GM12865 (cell line): Measurements from ENCODE around the gene LASP1NB.

ENCODE experiments used
- DNase-seq: peaks from one replicate; pipeline ENCODE4 v3.0.0; 2010; ENCODE audit warnings: low read depth
- H3K4me3 ChIP-seq: 2 replicates; pipeline ENCODE4 v1.5.1; 2011; ENCODE audit warnings: mild to moderate bottlenecking, low read depth, low read length, control low read depth
- TF ChIP-seq, protein P1 (sequence below): IDR thresholded peaks from 2 replicates; pipeline ENCODE4 v1.5.1; 2011; ENCODE audit warnings: low read length, control low read depth, low read depth, inconsistent platforms; ENCODE audit not compliant: insufficient read depth; ENCODE audit errors: missing control alignments

The LASP1NB gene

DNA sequence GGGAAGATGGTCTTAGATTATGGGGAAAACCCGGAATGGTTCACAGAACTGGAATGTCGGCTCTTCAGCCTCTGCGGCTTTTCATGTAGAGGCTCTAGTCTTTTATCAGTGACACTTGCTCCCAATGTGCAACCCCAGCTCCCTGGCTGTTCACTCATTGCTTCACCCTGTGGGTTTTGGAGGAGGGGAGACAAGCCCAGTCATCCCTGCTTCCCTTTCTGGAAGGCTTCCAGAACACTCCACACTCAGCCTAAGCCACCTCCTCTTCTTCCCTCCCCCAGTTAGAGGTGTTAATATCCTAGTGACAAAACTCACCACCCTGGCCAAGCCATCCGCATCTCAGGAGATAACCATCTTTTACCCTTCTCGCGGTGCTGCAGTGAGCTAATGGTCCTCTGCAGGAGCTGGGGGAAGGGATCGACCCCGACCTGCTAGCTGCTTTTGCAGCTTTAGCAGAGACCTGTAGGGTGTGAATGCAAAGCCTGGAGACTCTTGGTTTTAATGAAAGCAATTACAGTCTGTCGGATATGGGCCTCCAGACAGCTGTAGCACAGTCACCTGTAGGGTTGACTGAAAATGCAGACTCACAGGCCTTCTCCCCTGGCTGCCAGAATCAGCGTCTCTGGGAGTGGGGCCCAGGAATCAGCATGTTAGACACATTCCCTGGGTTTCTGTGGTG lies 24.3 kb upstream of the LASP1NB start:
- TF ChIP-seq, protein P1, sequence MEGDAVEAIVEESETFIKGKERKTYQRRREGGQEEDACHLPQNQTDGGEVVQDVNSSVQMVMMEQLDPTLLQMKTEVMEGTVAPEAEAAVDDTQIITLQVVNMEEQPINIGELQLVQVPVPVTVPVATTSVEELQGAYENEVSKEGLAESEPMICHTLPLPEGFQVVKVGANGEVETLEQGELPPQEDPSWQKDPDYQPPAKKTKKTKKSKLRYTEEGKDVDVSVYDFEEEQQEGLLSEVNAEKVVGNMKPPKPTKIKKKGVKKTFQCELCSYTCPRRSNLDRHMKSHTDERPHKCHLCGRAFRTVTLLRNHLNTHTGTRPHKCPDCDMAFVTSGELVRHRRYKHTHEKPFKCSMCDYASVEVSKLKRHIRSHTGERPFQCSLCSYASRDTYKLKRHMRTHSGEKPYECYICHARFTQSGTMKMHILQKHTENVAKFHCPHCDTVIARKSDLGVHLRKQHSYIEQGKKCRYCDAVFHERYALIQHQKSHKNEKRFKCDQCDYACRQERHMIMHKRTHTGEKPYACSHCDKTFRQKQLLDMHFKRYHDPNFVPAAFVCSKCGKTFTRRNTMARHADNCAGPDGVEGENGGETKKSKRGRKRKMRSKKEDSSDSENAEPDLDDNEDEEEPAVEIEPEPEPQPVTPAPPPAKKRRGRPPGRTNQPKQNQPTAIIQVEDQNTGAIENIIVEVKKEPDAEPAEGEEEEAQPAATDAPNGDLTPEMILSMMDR: no peak

DNA sequence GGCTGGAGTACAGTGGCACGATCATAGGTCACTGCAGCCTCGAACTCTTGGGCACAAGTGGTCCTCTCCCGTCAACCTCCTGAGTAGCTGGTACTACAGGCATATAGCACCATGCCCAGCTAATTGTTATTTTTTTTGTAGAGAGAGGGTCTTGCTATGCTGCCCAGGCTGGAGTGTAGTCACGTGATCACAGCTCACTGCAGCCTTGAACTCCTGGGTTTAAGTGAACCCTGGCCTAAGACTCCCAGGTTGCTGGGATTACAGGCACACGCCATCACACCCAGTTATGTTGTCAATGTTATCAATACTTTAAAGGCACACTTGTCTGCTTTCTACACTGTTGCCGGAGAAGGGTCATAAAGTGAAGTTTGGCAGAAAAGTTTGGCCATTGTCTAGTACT lies 22.0 kb upstream of the LASP1NB start:
- DNase-seq: no peak
- no peak overlapping the region for H3K4me3 ChIP-seq
- TF ChIP-seq, protein P1: no peak

More for the DNA sequence above, 24.3 kb upstream of the LASP1NB start:
- no peak for DNase-seq
- no peak overlapping the region for H3K4me3 ChIP-seq

DNA sequence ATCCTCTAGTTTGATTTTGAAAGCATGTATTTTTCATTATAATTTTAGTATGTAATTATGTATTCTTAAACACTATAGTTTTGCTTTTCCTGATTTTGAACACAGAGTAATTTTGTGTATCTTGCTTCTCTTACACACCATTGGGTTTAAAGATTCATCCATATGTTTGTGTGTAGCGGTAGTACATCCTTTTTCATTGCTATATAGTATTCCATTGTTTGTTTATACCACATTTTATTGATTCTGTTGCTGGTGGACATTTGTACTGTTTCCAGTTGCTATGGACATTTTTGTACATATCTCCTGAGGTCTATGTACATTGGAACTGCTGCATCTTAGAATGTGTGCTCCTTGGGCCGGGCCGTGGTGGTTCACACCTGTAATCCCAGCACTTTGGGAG lies 20.5 kb upstream of the LASP1NB start:
- TF ChIP-seq, protein P1: no peak
- no peak overlapping the region for H3K4me3 ChIP-seq
- no peak for DNase-seq

DNA sequence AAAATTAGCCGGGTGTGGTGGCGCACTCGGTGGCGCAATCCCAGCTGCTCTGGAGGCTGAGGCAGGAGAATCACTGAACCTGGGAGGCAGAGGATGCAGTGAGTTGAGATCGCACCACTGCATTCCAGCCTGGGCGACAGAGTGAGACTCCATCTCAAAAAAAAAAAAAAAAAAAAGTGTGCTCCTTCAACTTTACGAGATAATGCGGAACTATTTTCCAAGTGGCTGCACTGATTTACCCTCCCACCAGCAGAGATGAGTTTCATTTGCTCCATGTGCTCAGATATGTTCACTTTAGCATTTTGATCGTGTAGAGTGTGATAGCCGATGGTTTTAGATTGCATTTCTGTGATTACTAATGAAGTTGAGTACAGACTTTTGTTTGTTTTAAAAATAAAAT lies 20.0 kb upstream of the LASP1NB start:
- no peak overlapping the region for H3K4me3 ChIP-seq
- DNase-seq: no peak
- TF ChIP-seq, protein P1: no peak

DNA sequence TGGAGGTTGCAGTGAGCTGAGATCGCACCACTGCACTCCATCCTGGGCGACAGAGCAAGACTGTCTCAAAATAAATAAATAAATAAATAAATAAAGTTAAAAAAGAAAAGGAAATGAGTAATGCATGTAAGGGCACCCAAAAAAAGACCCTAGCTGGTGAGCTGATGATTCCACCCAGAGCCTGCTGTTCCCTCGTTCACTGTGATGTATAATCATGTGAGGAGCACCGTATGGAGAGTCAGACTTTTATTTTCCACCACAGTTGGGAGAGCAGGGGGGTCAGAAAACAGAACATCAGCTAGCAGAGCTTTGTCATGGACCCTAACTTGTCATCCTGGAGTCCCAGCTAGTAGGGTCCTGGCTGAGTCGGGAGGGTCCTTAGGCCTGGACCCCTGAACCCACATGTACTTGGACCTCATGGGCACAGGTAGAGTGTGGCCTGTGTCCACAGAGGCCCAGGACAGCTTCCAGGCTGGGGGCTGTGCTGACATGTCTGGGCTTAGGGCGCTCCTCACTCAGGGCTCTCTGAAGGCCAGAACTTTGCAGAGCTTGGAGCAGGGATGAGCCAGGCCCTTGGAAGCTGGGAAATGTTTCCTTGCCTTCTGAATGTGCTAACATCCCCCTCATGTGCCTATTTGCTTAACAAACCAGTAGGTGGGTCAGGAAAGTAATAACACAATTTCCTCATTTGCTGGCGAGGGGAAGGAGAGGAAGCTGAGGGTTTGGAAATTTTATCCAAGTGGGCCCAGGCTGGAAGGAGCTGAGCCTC lies 18.8 kb upstream of the LASP1NB start:
- TF ChIP-seq, protein P1: no peak
- DNase-seq: no peak
- H3K4me3 ChIP-seq: no peak overlapping the region

DNA sequence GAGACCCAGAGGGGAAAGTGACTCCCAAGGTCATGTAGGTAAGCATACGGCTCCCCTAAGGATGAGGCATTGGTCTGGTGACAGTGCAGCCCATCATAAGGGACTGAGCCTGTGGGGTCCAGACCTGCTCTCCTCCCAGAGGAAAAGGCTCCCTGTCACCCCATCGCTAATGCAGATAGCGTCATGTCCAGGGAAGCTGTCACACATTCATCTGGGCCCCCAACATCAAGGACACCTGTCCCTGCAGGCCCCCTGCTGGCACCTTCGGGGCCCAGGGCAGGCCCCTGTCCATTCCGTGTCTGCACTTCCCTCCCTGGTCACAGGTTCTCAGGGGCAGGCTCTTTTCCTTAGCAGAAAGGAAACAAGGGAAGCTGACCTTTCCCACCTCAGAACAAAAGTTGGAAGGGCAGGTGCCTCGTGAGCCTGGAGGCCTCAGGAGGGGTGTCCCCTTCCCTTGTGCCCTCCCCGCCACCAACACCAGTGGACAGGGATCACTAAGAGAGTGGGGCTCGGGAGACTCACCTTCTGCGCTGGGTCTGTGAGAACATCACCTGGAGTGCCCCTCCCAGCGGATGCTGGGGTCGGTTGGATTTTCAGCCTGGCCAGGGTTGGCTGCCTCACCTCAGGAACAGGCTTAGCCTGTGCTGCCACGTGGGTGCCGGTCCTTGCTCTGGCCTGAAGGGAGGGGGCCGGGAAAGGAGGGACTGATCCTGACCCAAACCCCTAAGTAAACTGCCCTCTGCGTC lies 17.3 kb upstream of the LASP1NB start:
- H3K4me3 ChIP-seq: no peak overlapping the region
- TF ChIP-seq, protein P1: no peak
- no peak for DNase-seq
